ENCODE measurements around the gene LONRF2.
A peak's percentile ranks its signal among the peaks of the same experiment; 100 is the strongest.

LONRF2 gene

GRCh38 chr2:100275200-100275589 lies 47.1 kb downstream of the LONRF2 start:
- DNase-seq (ENCODE audit: low read depth in 3 of 3), result no peak

- DNase-seq (ENCODE audit: low read depth in 3 of 3), result no peak
Observed at GRCh38 chr2:100274566-100275199, 47.6 kb downstream of the LONRF2 start.

- no peak for DNase-seq (ENCODE audit: low read depth in 3 of 3)
Observed at GRCh38 chr2:100274076-100274475, 48.2 kb downstream of the LONRF2 start.

- DNase-seq (ENCODE audit: low read depth in 3 of 3), result no peak
Observed at GRCh38 chr2:100273387-100273786, 48.9 kb downstream of the LONRF2 start.

GRCh38 chr2:100272841-100273329 lies 49.4 kb downstream of the LONRF2 start:
- DNase-seq (ENCODE audit: low read depth in 3 of 3), result no peak

GRCh38 chr2:100271210-100271609 lies 51.1 kb downstream of the LONRF2 start:
- DNase-seq (ENCODE audit: low read depth in 3 of 3), result no peak

GRCh38 chr2:100270381-100271146 lies 51.7 kb downstream of the LONRF2 start:
- no peak for DNase-seq (ENCODE audit: low read depth in 3 of 3)

GRCh38 chr2:100269889-100270288 lies 52.4 kb downstream of the LONRF2 start:
- no peak for DNase-seq (ENCODE audit: low read depth in 3 of 3)

- no peak for DNase-seq (ENCODE audit: low read depth in 3 of 3)
Observed at GRCh38 chr2:100268986-100269385, 53.3 kb downstream of the LONRF2 start.

- DNase-seq (ENCODE audit: low read depth in 3 of 3), result no peak
Observed at GRCh38 chr2:100267751-100268150, 54.5 kb downstream of the LONRF2 start.

GRCh38 chr2:100266126-100266525 lies 56.2 kb downstream of the LONRF2 start:
- no peak for DNase-seq (ENCODE audit: low read depth in 3 of 3)

- no peak for DNase-seq (ENCODE audit: low read depth in 3 of 3)
Observed at GRCh38 chr2:100265226-100265625, 57.1 kb downstream of the LONRF2 start.

GRCh38 chr2:100264651-100265050 lies 57.6 kb downstream of the LONRF2 start:
- no peak for DNase-seq (ENCODE audit: low read depth in 3 of 3)

GRCh38 chr2:100264121-100264520 lies 58.2 kb downstream of the LONRF2 start:
- DNase-seq (ENCODE audit: low read depth in 3 of 3), result no peak

- DNase-seq (ENCODE audit: low read depth in 3 of 3), result peak; percentile 23 to 33 (median 28)
Observed at GRCh38 chr2:100262555-100263320, 59.6 kb downstream of the LONRF2 start.

- no peak for DNase-seq (ENCODE audit: low read depth in 3 of 3)
Observed at GRCh38 chr2:100262046-100262445, 60.3 kb downstream of the LONRF2 start.

- no peak for DNase-seq (ENCODE audit: low read depth in 3 of 3)
Observed at GRCh38 chr2:100260712-100261620, 61.3 kb downstream of the LONRF2 start.

GRCh38 chr2:100259106-100259505 lies 63.2 kb downstream of the LONRF2 start:
- no peak for DNase-seq (ENCODE audit: low read depth in 3 of 3)

GRCh38 chr2:100257939-100258338 lies 64.4 kb downstream of the LONRF2 start:
- DNase-seq (ENCODE audit: low read depth in 3 of 3), result no peak

- DNase-seq (ENCODE audit: low read depth in 3 of 3), result no peak
Observed at GRCh38 chr2:100256849-100257248, 65.5 kb downstream of the LONRF2 start.

GRCh38 chr2:100256416-100256815 lies 65.9 kb downstream of the LONRF2 start:
- DNase-seq (ENCODE audit: low read depth in 3 of 3), result no peak

Data from stimulated activated CD4-positive, alpha-beta T cell treated with anti-CD3 and anti-CD28 coated beads, TNF-alpha, amount 100 ng/mL, for 4 hours (primary cell).